Measurements from ENCODE around the gene SEPTIN7.
A peak's percentile ranks its signal among the peaks of the same experiment; 100 is the strongest.

SEPTIN7 gene

GRCh38 chr7:35784332-35784731 is 16.5 kb upstream of the SEPTIN7 start:
- no peak for DNase-seq
- Histone ChIP-seq H3K27ac (ENCODE audit: insufficient read depth, low read length, poor library complexity, severe bottlenecking) (no peak overlapping the region), H3K36me3 (ENCODE audit: control insufficient read depth, insufficient read depth, low read length) (no peaks in the 10 kb centered on the region), H3K4me1 (ENCODE audit: control insufficient read depth, insufficient read depth, low read length, poor library complexity, severe bottlenecking) (no peaks in the 10 kb centered on the region), H3K27me3 (replicated peaks; ENCODE audit: control insufficient read depth, insufficient read depth, low read length, poor library complexity, severe bottlenecking) (no peaks in the 10 kb centered on the region), H3K9me3 (ENCODE audit: control insufficient read depth, low read length) (no peaks in the 10 kb centered on the region), H3K4me3 (ENCODE audit: insufficient read depth, low read depth, low read length, poor library complexity, severe bottlenecking) (no peak overlapping the region)

GRCh38 chr7:35785250-35785649 is 15.6 kb upstream of the SEPTIN7 start:
- Histone ChIP-seq H3K9me3 (ENCODE audit: control insufficient read depth, low read length) (no peaks in the 10 kb centered on the region), H3K4me1 (ENCODE audit: control insufficient read depth, insufficient read depth, low read length, poor library complexity, severe bottlenecking) (no peaks in the 10 kb centered on the region), H3K27me3 (replicated peaks; ENCODE audit: control insufficient read depth, insufficient read depth, low read length, poor library complexity, severe bottlenecking) (no peaks in the 10 kb centered on the region), H3K27ac (ENCODE audit: insufficient read depth, low read length, poor library complexity, severe bottlenecking) (no peak overlapping the region), H3K4me3 (ENCODE audit: insufficient read depth, low read depth, low read length, poor library complexity, severe bottlenecking) (no peak overlapping the region), H3K36me3 (ENCODE audit: control insufficient read depth, insufficient read depth, low read length) (no peaks in the 10 kb centered on the region)
- no peak for DNase-seq

- Histone ChIP-seq H3K4me1 (ENCODE audit: control insufficient read depth, insufficient read depth, low read length, poor library complexity, severe bottlenecking) (no peaks in the 10 kb centered on the region), H3K36me3 (ENCODE audit: control insufficient read depth, insufficient read depth, low read length) (no peaks in the 10 kb centered on the region), H3K9me3 (ENCODE audit: control insufficient read depth, low read length) (no peaks in the 10 kb centered on the region), H3K27ac (ENCODE audit: insufficient read depth, low read length, poor library complexity, severe bottlenecking) (no peak overlapping the region), H3K4me3 (ENCODE audit: insufficient read depth, low read depth, low read length, poor library complexity, severe bottlenecking) (no peak overlapping the region), H3K27me3 (replicated peaks; ENCODE audit: control insufficient read depth, insufficient read depth, low read length, poor library complexity, severe bottlenecking) (no peaks in the 10 kb centered on the region)
- DNase-seq = no peak
These were observed 12.9 kb upstream of the SEPTIN7 start for GRCh38 chr7:35787925-35788324.

- H3K27ac ChIP-seq (ENCODE audit: insufficient read depth, low read length, poor library complexity, severe bottlenecking) = no peak overlapping the region
- H3K4me1 ChIP-seq (ENCODE audit: control insufficient read depth, insufficient read depth, low read length, poor library complexity, severe bottlenecking) = no peaks in the 10 kb centered on the region
- no peak for DNase-seq
These were observed 8.4 kb upstream of the SEPTIN7 start for GRCh38 chr7:35792472-35792871.

GRCh38 chr7:35792873-35793489 is 7.9 kb upstream of the SEPTIN7 start:
- Histone ChIP-seq H3K27ac (ENCODE audit: insufficient read depth, low read length, poor library complexity, severe bottlenecking) (no peak overlapping the region), H3K27me3 (replicated peaks; ENCODE audit: control insufficient read depth, insufficient read depth, low read length, poor library complexity, severe bottlenecking) (no peaks in the 10 kb centered on the region), H3K36me3 (ENCODE audit: control insufficient read depth, insufficient read depth, low read length) (no peaks in the 10 kb centered on the region), H3K4me1 (ENCODE audit: control insufficient read depth, insufficient read depth, low read length, poor library complexity, severe bottlenecking) (no peaks in the 10 kb centered on the region), H3K9me3 (ENCODE audit: control insufficient read depth, low read length) (no peaks in the 10 kb centered on the region), H3K4me3 (ENCODE audit: insufficient read depth, low read depth, low read length, poor library complexity, severe bottlenecking) (no peak overlapping the region)
- DNase-seq = no peak

More at GRCh38 chr7:35792472-35792871, 8.4 kb upstream of the SEPTIN7 start:
- Histone ChIP-seq H3K27me3 (replicated peaks; ENCODE audit: control insufficient read depth, insufficient read depth, low read length, poor library complexity, severe bottlenecking) (no peaks in the 10 kb centered on the region), H3K36me3 (ENCODE audit: control insufficient read depth, insufficient read depth, low read length) (no peaks in the 10 kb centered on the region), H3K9me3 (ENCODE audit: control insufficient read depth, low read length) (no peaks in the 10 kb centered on the region), H3K4me3 (ENCODE audit: insufficient read depth, low read depth, low read length, poor library complexity, severe bottlenecking) (no peak overlapping the region)

GRCh38 chr7:35797311-35797710 is 3.5 kb upstream of the SEPTIN7 start:
- DNase-seq = no peak
- Histone ChIP-seq H3K4me1 (ENCODE audit: control insufficient read depth, insufficient read depth, low read length, poor library complexity, severe bottlenecking) (peaks cover 2% of the 10 kb centered on the region), H3K36me3 (ENCODE audit: control insufficient read depth, insufficient read depth, low read length) (no peaks in the 10 kb centered on the region), H3K4me3 (ENCODE audit: insufficient read depth, low read depth, low read length, poor library complexity, severe bottlenecking) (no peak overlapping the region), H3K27ac (ENCODE audit: insufficient read depth, low read length, poor library complexity, severe bottlenecking) (no peak overlapping the region), H3K27me3 (replicated peaks; ENCODE audit: control insufficient read depth, insufficient read depth, low read length, poor library complexity, severe bottlenecking) (no peaks in the 10 kb centered on the region), H3K9me3 (ENCODE audit: control insufficient read depth, low read length) (no peaks in the 10 kb centered on the region)

GRCh38 chr7:35799846-35800717 is 775 bp upstream of the SEPTIN7 start:
- Histone ChIP-seq H3K27me3 (replicated peaks; ENCODE audit: control insufficient read depth, insufficient read depth, low read length, poor library complexity, severe bottlenecking) (no peaks in the 10 kb centered on the region), H3K36me3 (ENCODE audit: control insufficient read depth, insufficient read depth, low read length) (no peaks in the 10 kb centered on the region), H3K9me3 (ENCODE audit: control insufficient read depth, low read length) (no peaks in the 10 kb centered on the region), H3K4me3 (ENCODE audit: insufficient read depth, low read depth, low read length, poor library complexity, severe bottlenecking) (peak overlapping the region; percentile 89), H3K27ac (ENCODE audit: insufficient read depth, low read length, poor library complexity, severe bottlenecking) (peak overlapping the region; percentile 95), H3K4me1 (ENCODE audit: control insufficient read depth, insufficient read depth, low read length, poor library complexity, severe bottlenecking) (peaks cover 14% of the 10 kb centered on the region)
- peak; percentile 73 to 81 (median 75) for DNase-seq

GRCh38 chr7:35801392-35802101 is 690 bp downstream of the SEPTIN7 start:
- Histone ChIP-seq H3K9me3 (ENCODE audit: control insufficient read depth, low read length) (no peaks in the 10 kb centered on the region), H3K4me3 (ENCODE audit: insufficient read depth, low read depth, low read length, poor library complexity, severe bottlenecking) (peak overlapping the region; percentile 89), H3K27ac (ENCODE audit: insufficient read depth, low read length, poor library complexity, severe bottlenecking) (peak overlapping the region; percentile 95), H3K36me3 (ENCODE audit: control insufficient read depth, insufficient read depth, low read length) (no peaks in the 10 kb centered on the region), H3K4me1 (ENCODE audit: control insufficient read depth, insufficient read depth, low read length, poor library complexity, severe bottlenecking) (peaks cover 19% of the 10 kb centered on the region), H3K27me3 (replicated peaks; ENCODE audit: control insufficient read depth, insufficient read depth, low read length, poor library complexity, severe bottlenecking) (no peaks in the 10 kb centered on the region)
- DNase-seq = peak; percentile 69 to 80 (median 78)

GRCh38 chr7:35802102-35802466 is 1.2 kb downstream of the SEPTIN7 start:
- no peaks in the 10 kb centered on the region for H3K36me3 ChIP-seq (ENCODE audit: control insufficient read depth, insufficient read depth, low read length)
- H3K27ac ChIP-seq (ENCODE audit: insufficient read depth, low read length, poor library complexity, severe bottlenecking) = peak overlapping the region; percentile 95
- H3K4me3 ChIP-seq (ENCODE audit: insufficient read depth, low read depth, low read length, poor library complexity, severe bottlenecking) = peak overlapping the region; percentile 89
- DNase-seq = no peak
- no peaks in the 10 kb centered on the region for H3K9me3 ChIP-seq (ENCODE audit: control insufficient read depth, low read length)
- no peaks in the 10 kb centered on the region for H3K27me3 ChIP-seq (replicated peaks; ENCODE audit: control insufficient read depth, insufficient read depth, low read length, poor library complexity, severe bottlenecking)
- peaks cover 19% of the 10 kb centered on the region for H3K4me1 ChIP-seq (ENCODE audit: control insufficient read depth, insufficient read depth, low read length, poor library complexity, severe bottlenecking)

GRCh38 chr7:35802649-35803048 is 1.8 kb downstream of the SEPTIN7 start:
- peak overlapping the region; percentile 89 for H3K4me3 ChIP-seq (ENCODE audit: insufficient read depth, low read depth, low read length, poor library complexity, severe bottlenecking)
- H3K27ac ChIP-seq (ENCODE audit: insufficient read depth, low read length, poor library complexity, severe bottlenecking) = no peak overlapping the region
- H3K27me3 ChIP-seq (replicated peaks; ENCODE audit: control insufficient read depth, insufficient read depth, low read length, poor library complexity, severe bottlenecking) = no peaks in the 10 kb centered on the region
- DNase-seq = peak in 1 of 3 donors; percentile 10
- H3K4me1 ChIP-seq (ENCODE audit: control insufficient read depth, insufficient read depth, low read length, poor library complexity, severe bottlenecking) = peaks cover 19% of the 10 kb centered on the region
- no peaks in the 10 kb centered on the region for H3K9me3 ChIP-seq (ENCODE audit: control insufficient read depth, low read length)
- no peaks in the 10 kb centered on the region for H3K36me3 ChIP-seq (ENCODE audit: control insufficient read depth, insufficient read depth, low read length)

Measured in effector memory CD4-positive, alpha-beta T cell (primary cell).